GM12892 (cell line): ENCODE results near the gene YY1AP1.
"Not testable (repeated sequence)": the region's sequence is repeated elsewhere in the genome, so short reads cannot be mapped to it uniquely, and the experiment has no call there.

Source experiments
- DNase-seq: peaks from one replicate; pipeline ENCODE4 v3.0.0; 2011; ENCODE audit not compliant: insufficient read length
- FAIRE-seq: peaks from 2 replicates; lab custom pipeline; 2011; peaks lifted over from hg19 to GRCh38; lab: Jason Lieb, UNC
- POLR2A ChIP-seq: IDR thresholded peaks from 2 replicates; pipeline ENCODE4 v1.6.1; 2011; ENCODE audit warnings: low read depth, low read length, control low read depth
- POLR2AphosphoS5 ChIP-seq: IDR thresholded peaks from 2 replicates; pipeline ENCODE4 v1.6.1; 2011; ENCODE audit warnings: low read depth, low read length, control low read depth
- TAF1 ChIP-seq: IDR thresholded peaks from 2 replicates; pipeline ENCODE4 v1.6.1; 2011; ENCODE audit warnings: low read depth, mild to moderate bottlenecking, control low read depth, low read length, borderline replicate concordance

Gene YY1AP1

GRCh38 chr1:155652951-155653350, 35.6 kb downstream of the YY1AP1 start:
- no peak for FAIRE-seq
- DNase-seq: no peak
- TF ChIP-seq TAF1 (no peak), POLR2AphosphoS5 (no peak), POLR2A (no peak)

GRCh38 chr1:155651861-155652661, 36.5 kb downstream of the YY1AP1 start:
- no peak for FAIRE-seq
- DNase-seq: no peak
- TF ChIP-seq POLR2A (no peak), TAF1 (no peak), POLR2AphosphoS5 (no peak)

- DNase-seq (no peak), FAIRE-seq (no peak)
- no peak for TF ChIP-seq POLR2A
- TF ChIP-seq TAF1: no peak
- TF ChIP-seq POLR2AphosphoS5: no peak
Measured at GRCh38 chr1:155650231-155650757, 38.3 kb downstream of the YY1AP1 start.

- DNase-seq (no peak), FAIRE-seq (no peak)
- no peak for TF ChIP-seq TAF1
- no peak for TF ChIP-seq POLR2AphosphoS5
- TF ChIP-seq POLR2A: no peak
Measured at GRCh38 chr1:155649676-155650075, 38.9 kb downstream of the YY1AP1 start.

GRCh38 chr1:155648207-155649147, 40.1 kb downstream of the YY1AP1 start:
- TF ChIP-seq TAF1: no peak
- TF ChIP-seq POLR2AphosphoS5: no peak
- TF ChIP-seq POLR2A: no peak
- FAIRE-seq: no peak

GRCh38 chr1:155646307-155646706, 42.3 kb downstream of the YY1AP1 start:
- TF ChIP-seq TAF1 (no peak), POLR2A (no peak), POLR2AphosphoS5 (no peak)
- FAIRE-seq: no peak
- no peak for DNase-seq

More at GRCh38 chr1:155648207-155649147, 40.1 kb downstream of the YY1AP1 start:
- no peak for DNase-seq

- DNase-seq: no peak
- TF ChIP-seq POLR2AphosphoS5 (no peak), POLR2A (no peak), TAF1 (no peak)
- FAIRE-seq: no peak
Measured at GRCh38 chr1:155645648-155646047, 42.9 kb downstream of the YY1AP1 start.

GRCh38 chr1:155645034-155645598, 43.5 kb downstream of the YY1AP1 start:
- FAIRE-seq (no peak), DNase-seq (no peak)
- TF ChIP-seq POLR2A: no peak
- TF ChIP-seq TAF1: no peak
- no peak for TF ChIP-seq POLR2AphosphoS5

GRCh38 chr1:155643230-155643629, 45.3 kb downstream of the YY1AP1 start:
- FAIRE-seq: no peak
- TF ChIP-seq POLR2AphosphoS5 (no peak), TAF1 (no peak), POLR2A (no peak)
- DNase-seq: no peak

- FAIRE-seq, DNase-seq: not testable (repeated sequence)
Measured at GRCh38 chr1:155642559-155643180, 45.9 kb downstream of the YY1AP1 start.
